IPS-18a (cell line): Measurements from ENCODE around the gene RANBP3.
"Not testable (repeated sequence)": the region's sequence is repeated elsewhere in the genome, so short reads cannot be mapped to it uniquely, and the experiment has no call there.

Experiments used
- H3K27ac ChIP-seq: one replicate; pipeline ENCODE4 v1.5.1; 2013; ENCODE audit warnings: low read length
- H3K27me3 ChIP-seq: one replicate; pipeline ENCODE4 v1.6.1; 2013; ENCODE audit warnings: mild to moderate bottlenecking, low read length; ENCODE audit not compliant: control insufficient read depth, insufficient read depth
- H3K36me3 ChIP-seq: one replicate; pipeline ENCODE4 v1.6.1; 2013; ENCODE audit warnings: low read depth, low read length; ENCODE audit not compliant: control insufficient read depth
- H3K4me1 ChIP-seq: one replicate; pipeline ENCODE4 v1.6.1; 2013; ENCODE audit warnings: low read depth, low read length; ENCODE audit not compliant: control insufficient read depth
- H3K4me3 ChIP-seq: one replicate; pipeline ENCODE4 v1.5.1; 2013; ENCODE audit warnings: low read length
- H3K9ac ChIP-seq: one replicate; pipeline ENCODE4 v1.6.1; 2013; ENCODE audit warnings: mild to moderate bottlenecking, low read length, moderate library complexity
- H3K9me3 ChIP-seq: one replicate; pipeline ENCODE4 v1.6.1; 2013; ENCODE audit warnings: low read depth, low read length; ENCODE audit not compliant: control insufficient read depth

RANBP3 gene

GRCh38 chr19:5880196-5880595, 97.7 kb downstream of the RANBP3 start:
- H3K27ac ChIP-seq: no peak overlapping the region
- H3K9ac ChIP-seq: no peak overlapping the region
- peaks cover 10% of the 10 kb centered on the region for H3K4me1 ChIP-seq

DNA sequence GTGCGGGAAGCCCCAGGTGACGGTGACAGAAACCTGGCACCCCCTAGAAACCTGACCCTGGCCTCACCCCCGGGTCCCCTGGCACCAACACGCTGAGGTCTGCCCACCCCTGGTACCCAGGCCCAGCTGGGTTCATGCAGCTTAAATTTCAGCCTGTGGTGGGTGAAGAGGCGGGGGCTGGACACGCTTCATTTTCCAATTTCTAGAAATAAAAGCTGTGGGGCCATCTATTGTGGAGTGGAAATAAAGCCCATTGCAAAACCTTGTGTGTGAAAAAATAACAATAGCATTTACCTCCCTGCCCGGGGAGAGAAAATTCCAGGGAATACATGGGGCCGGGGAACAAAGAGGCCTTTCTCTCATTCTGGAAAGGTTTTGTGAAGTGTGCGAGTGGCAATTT, 100.1 kb downstream of the RANBP3 start:
- no peak overlapping the region for H3K4me3 ChIP-seq
- H3K9ac ChIP-seq: no peak overlapping the region
- H3K36me3 ChIP-seq: no peaks in the 10 kb centered on the region
- H3K9me3 ChIP-seq: no peaks in the 10 kb centered on the region
- no peak overlapping the region for H3K27ac ChIP-seq
- H3K4me1 ChIP-seq: peaks cover 10% of the 10 kb centered on the region
- no peaks in the 10 kb centered on the region for H3K27me3 ChIP-seq

More at GRCh38 chr19:5880196-5880595, 97.7 kb downstream of the RANBP3 start:
- Histone ChIP-seq H3K4me3 (no peak overlapping the region), H3K27me3 (no peaks in the 10 kb centered on the region), H3K36me3 (no peaks in the 10 kb centered on the region), H3K9me3 (no peaks in the 10 kb centered on the region)

DNA sequence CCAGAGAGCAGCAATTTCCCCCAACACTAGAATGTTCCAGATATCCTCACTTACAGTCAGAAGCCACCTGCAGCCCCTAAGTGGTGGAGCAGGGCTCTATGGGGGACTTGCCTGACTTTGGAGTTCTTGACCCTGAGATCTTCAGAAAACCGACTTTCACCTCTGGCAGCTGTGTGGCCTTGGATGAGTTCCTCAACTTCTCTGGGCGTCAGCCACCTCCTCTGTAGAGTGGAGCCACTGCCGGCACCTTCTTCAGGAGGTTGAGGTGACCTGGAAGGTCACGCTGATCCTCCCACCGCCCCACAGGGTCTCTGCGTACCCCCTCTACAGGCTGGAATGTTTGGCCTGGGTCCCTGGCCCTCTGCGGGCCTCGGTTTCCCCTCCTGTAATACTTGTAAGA, 100.5 kb downstream of the RANBP3 start:
- no peaks in the 10 kb centered on the region for H3K36me3 ChIP-seq
- H3K9ac ChIP-seq: no peak overlapping the region
- no peak overlapping the region for H3K27ac ChIP-seq
- H3K4me1 ChIP-seq: peaks cover 10% of the 10 kb centered on the region
- no peaks in the 10 kb centered on the region for H3K27me3 ChIP-seq
- no peak overlapping the region for H3K4me3 ChIP-seq
- H3K9me3 ChIP-seq: no peaks in the 10 kb centered on the region

DNA sequence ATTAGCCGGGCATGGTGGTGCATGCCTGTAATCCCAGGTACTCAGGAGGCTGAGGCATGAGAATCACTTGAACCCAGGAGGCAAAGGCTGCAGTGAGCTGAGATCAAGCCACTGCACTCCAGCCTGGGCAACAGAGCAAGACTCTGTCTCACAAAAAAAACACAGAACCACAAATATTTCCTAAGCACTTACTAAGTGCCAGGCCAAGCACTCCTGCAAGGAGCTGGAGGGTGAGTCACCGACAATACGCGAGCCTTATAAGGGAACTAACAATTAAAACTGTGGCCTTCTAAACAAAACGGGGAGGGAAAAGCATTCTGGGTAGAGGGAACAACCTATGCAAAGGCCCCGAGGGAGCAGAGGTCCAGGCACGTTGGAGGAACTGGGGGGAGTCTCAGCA, 103.4 kb downstream of the RANBP3 start:
- H3K9me3 ChIP-seq, H3K4me1 ChIP-seq, H3K4me3 ChIP-seq, H3K36me3 ChIP-seq, H3K27me3 ChIP-seq, H3K27ac ChIP-seq, H3K9ac ChIP-seq: not testable (repeated sequence)

GRCh38 chr19:5873617-5874199, 104.2 kb downstream of the RANBP3 start:
- no peak overlapping the region for H3K4me3 ChIP-seq
- no peaks in the 10 kb centered on the region for H3K36me3 ChIP-seq
- H3K27me3 ChIP-seq: no peaks in the 10 kb centered on the region
- no peak overlapping the region for H3K27ac ChIP-seq
- H3K9me3 ChIP-seq: no peaks in the 10 kb centered on the region
- H3K9ac ChIP-seq: no peak overlapping the region
- peaks cover 4% of the 10 kb centered on the region for H3K4me1 ChIP-seq

- no peaks in the 10 kb centered on the region for H3K9me3 ChIP-seq
- H3K27me3 ChIP-seq: no peaks in the 10 kb centered on the region
- no peaks in the 10 kb centered on the region for H3K4me1 ChIP-seq
- H3K9ac ChIP-seq: no peak overlapping the region
- H3K27ac ChIP-seq: no peak overlapping the region
- no peaks in the 10 kb centered on the region for H3K36me3 ChIP-seq
- no peak overlapping the region for H3K4me3 ChIP-seq
Observed at GRCh38 chr19:5870986-5871394, 107.0 kb downstream of the RANBP3 start.

GRCh38 chr19:5867201-5868136, 110.5 kb downstream of the RANBP3 start:
- Histone ChIP-seq H3K4me1 (no peaks in the 10 kb centered on the region), H3K27me3 (no peaks in the 10 kb centered on the region), H3K36me3 (no peaks in the 10 kb centered on the region), H3K27ac (no peak overlapping the region), H3K9ac (no peak overlapping the region), H3K4me3 (no peak overlapping the region), H3K9me3 (no peaks in the 10 kb centered on the region)
